ENCODE data around the gene EEF1AKMT3.
A peak's percentile ranks its signal among the peaks of the same experiment; 100 is the strongest.
"Not testable (repeated sequence)": the region's sequence is repeated elsewhere in the genome, so short reads cannot be mapped to it uniquely, and the experiment has no call there.

Gene EEF1AKMT3

DNA sequence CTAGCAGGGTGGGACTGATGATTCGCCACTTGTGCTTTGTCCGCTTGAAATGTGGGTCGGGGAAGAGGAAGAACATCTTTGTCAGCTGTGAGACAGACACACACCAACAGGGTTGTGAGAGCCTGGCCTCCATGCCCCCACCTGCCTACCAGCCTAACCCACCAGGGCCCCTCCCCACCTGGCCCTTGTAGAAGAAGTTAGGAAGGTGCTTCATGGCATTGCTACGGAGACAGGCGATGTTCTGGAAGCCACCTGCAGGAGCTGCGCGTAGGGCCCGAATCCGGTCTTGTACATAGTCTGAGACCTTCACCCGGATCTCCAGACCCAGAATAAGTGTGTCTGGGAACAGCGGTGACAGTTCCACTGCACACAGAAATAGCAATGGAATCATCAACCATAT lies 2.8 kb upstream of the EEF1AKMT3 start:
- Histone ChIP-seq H3K9me3 (replicated peaks in 1 of 11) (peaks cover 0 to 4% (median 0%) of the 10 kb centered on the region in 11 experiments; a peak in 2 of 22 replicates), H3K36me3 (peaks cover 18 to 44% (median 37%) of the 10 kb centered on the region in 11 experiments), H3K4me1 (peaks cover 32 to 73% (median 52%) of the 10 kb centered on the region in 10 experiments), H3K4me2 (peak overlapping the region in 1 of 11 experiments; percentile 27; a peak in 2 of 22 replicates), H3K27me3 (peaks cover 41 to 46% (median 43%) of the 10 kb centered on the region in 11 experiments), H3K4me3 (no peak overlapping the region), H4K20me1 (peaks cover 0 to 66% (median 29%) of the 10 kb centered on the region in 11 experiments; a peak in 18 of 22 replicates), H3K9ac (no peak overlapping the region), H3K27ac (no peak overlapping the region)
- TF ChIP-seq Cebpa-rat (IDR thresholded peaks at IDR 0.05) = no peak

DNA sequence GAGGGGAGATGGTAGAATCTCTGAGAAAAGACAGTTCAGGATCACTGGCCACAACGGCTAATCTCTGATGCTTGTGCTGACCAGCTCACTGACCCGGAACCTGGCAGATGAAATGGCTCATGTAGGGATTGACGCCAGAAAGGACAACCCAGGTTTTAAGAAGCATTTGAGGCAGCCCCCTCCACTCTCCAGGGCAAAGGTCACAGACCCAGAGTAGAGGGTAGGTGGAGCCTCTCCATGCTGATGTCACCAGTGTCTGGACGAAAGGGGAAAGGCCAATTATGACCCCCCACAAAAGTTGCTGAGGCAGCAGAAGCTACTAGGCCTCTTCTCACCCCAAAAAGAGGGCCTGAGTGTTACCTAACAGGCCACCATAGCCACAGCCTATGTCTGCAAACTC lies 1.7 kb upstream of the EEF1AKMT3 start:
- H3K9ac ChIP-seq = peak overlapping the region in 8 of 11 experiments; percentile 30 to 97 (median 87); a peak in 13 of 22 replicates
- H3K4me3 ChIP-seq = peak overlapping the region in 9 of 10 experiments; percentile 69 to 80 (median 71); a peak in 16 of 20 replicates
- H3K4me1 ChIP-seq = peaks cover 22 to 73% (median 45%) of the 10 kb centered on the region in 10 experiments
- peak overlapping the region; percentile 82 to 98 (median 91) for H3K4me2 ChIP-seq
- H3K27me3 ChIP-seq = peaks cover 30 to 35% (median 31%) of the 10 kb centered on the region in 11 experiments
- TF ChIP-seq Cebpa-rat (IDR thresholded peaks at IDR 0.05) = no peak
- H3K9me3 ChIP-seq (replicated peaks in 1 of 11) = peaks cover 0 to 3% (median 0%) of the 10 kb centered on the region in 11 experiments; a peak in 1 of 22 replicates
- H3K36me3 ChIP-seq = peaks cover 18 to 49% (median 37%) of the 10 kb centered on the region in 11 experiments
- peak overlapping the region in 3 of 11 experiments; percentile 11 to 83 (median 80); a peak in 3 of 22 replicates for H3K27ac ChIP-seq
- H4K20me1 ChIP-seq = peaks cover 0 to 54% (median 21%) of the 10 kb centered on the region in 11 experiments; a peak in 18 of 22 replicates

DNA sequence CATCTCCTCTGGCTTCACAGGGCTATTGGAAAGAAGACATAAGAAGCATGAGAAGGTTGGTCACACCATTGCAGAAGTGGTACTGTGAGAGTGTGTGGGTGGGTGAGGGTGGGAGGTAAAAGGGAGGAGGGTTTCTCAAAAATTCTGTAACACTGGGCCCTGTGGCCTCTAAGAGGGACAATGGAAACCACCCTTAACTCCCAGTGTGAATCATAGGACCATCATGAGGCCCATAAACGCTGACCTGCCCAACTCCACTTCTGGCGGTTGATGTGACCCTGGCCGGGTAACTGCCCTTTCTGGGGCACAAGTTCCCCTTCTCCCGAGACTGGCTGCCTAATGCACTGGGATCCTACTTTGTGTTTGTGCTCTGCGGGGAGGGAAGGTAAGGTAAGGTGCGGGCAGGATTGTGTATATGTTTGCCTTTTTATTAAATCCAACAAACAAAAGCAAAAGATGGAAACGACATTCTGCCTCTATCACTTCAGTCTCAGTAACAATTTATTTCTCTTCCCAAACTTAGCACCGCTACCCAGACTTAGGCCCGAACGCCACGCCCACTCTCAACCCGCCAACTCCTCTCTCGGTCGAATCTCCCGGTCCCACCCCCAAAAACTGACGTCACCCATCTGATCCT lies 1.1 kb upstream of the EEF1AKMT3 start:
- H3K27me3 ChIP-seq = peaks cover 24 to 28% (median 25%) of the 10 kb centered on the region in 11 experiments
- H3K4me2 ChIP-seq = peak overlapping the region; percentile 82 to 98 (median 91)
- no peaks in the 10 kb centered on the region for H3K9me3 ChIP-seq (replicated peaks in 1 of 11)
- H3K36me3 ChIP-seq = peaks cover 18 to 49% (median 37%) of the 10 kb centered on the region in 11 experiments
- H3K4me1 ChIP-seq = peaks cover 22 to 73% (median 42%) of the 10 kb centered on the region in 10 experiments
- H3K9ac ChIP-seq = peak overlapping the region; percentile 81 to 97 (median 87)
- no peak for TF ChIP-seq Cebpa-rat (IDR thresholded peaks at IDR 0.05)
- peak overlapping the region; percentile 68 to 98 (median 88); a peak in 21 of 22 replicates for H3K27ac ChIP-seq
- H3K4me3 ChIP-seq = peak overlapping the region; percentile 63 to 80 (median 71)
- H4K20me1 ChIP-seq = peaks cover 0 to 48% (median 14%) of the 10 kb centered on the region in 11 experiments; a peak in 17 of 22 replicates

DNA sequence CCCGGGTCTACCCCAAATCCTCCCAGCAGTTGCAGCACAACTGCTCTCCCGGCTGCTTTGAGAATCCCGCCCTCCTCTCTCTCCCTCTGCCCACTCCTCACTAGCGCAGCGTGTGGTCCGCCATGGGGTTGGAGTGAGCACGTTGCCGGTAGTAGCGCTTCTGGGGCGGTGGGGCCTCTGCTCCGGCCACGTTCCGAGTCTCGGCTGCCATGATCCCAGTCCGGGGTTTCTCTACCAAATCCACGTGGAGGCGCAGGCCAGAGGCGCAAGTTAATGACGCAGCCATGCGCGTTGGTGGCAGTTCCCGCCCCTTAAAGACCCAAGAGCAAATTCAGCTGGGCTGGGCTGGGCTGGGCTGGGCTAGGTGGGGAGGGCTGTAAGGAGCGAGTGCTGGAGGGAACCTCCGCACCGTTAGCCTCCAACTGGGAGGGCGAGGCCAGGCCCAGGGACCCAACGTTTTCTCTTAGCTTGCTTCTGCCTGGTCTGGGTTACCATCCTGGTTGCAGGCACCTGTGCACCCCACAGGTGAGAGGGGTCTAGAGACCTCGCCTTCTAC lies 463 bp upstream of the EEF1AKMT3 start, which contains the start of gene METTL1:
Gene METTL1 (minus strand): TSS at position 233 of the 556 bp plus-strand sequence. CDS start 22 bp downstream, at position 211.
- Histone ChIP-seq H3K4me2 (peak within 1 kb of the TSS; percentile 82 to 98 (median 91)), H3K9me3 (replicated peaks in 1 of 11) (no peaks in the 10 kb centered on the region), H3K9ac (peak within 1 kb of the TSS; percentile 81 to 97 (median 87)), H4K20me1 (peaks cover 0 to 42% (median 8%) of the 10 kb centered on the region in 11 experiments; a peak in 15 of 22 replicates), H3K4me1 (peaks cover 20 to 68% (median 37%) of the 10 kb centered on the region in 10 experiments), H3K27ac (peak within 1 kb of the TSS; percentile 68 to 98 (median 88)), H3K27me3 (peaks cover 18 to 22% (median 19%) of the 10 kb centered on the region in 11 experiments), H3K36me3 (peaks cover 18 to 49% (median 37%) of the 10 kb centered on the region in 11 experiments), H3K4me3 (peak within 1 kb of the TSS; percentile 63 to 80 (median 71))
- TF ChIP-seq Cebpa-rat (IDR thresholded peaks at IDR 0.05) = no peak

DNA sequence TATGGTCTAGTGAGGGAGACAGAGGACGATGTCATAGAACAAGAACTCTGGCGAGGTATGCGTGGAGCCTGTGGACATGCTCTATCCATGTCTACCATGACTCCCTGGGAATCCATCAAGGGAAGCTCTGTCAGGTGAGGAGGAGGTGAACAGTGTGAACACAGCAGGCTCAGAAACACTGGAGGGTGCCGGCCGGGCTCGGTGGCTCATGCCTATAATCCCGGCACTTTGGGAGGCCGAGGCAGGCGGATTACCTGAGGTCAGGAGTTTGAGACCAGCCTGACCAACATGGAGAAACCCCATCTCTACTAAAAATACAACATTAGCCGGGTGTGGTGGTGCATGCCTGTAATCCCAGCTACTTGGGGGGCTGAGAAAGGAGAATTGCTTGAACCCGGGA lies 2.2 kb downstream of the EEF1AKMT3 start:
- peaks cover 2 to 34% (median 13%) of the 10 kb centered on the region in 11 experiments; a peak in 20 of 22 replicates for H3K36me3 ChIP-seq
- not testable (repeated sequence) for H3K27ac ChIP-seq; H3K4me3 ChIP-seq; H3K27me3 ChIP-seq; H3K9ac ChIP-seq; H3K9me3 ChIP-seq (replicated peaks in 1 of 11)
- peaks cover 0 to 15% (median 0%) of the 10 kb centered on the region in 11 experiments; a peak in 2 of 22 replicates for H4K20me1 ChIP-seq
- peak overlapping the region in 3 of 11 experiments; percentile 47 to 64 (median 58); a peak in 6 of 22 replicates for H3K4me2 ChIP-seq
- peaks cover 20 to 73% (median 32%) of the 10 kb centered on the region in 10 experiments for H3K4me1 ChIP-seq

DNA sequence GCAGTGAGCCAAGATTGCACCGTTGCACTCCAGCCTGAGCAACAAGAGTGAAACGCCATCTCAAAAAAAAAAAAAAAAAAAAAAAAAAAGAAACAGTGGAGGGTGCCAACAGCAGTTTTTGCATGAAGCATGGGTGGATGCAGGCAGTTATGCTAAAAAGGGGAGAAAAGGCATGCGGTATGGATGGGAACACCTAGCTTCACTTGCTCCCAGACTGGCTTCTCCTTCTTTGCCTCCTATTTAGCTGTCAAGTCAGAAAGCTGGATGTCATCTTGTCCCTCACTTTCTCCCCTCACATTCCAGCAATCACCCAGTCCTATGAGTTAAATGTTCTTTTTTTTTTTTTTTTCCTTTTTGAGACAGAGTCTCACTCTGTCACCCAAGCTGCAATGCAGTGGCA lies 2.6 kb downstream of the EEF1AKMT3 start:
- peak overlapping the region in 5 of 11 experiments; percentile 13 to 64 (median 47); a peak in 8 of 22 replicates for H3K4me2 ChIP-seq
- no peak overlapping the region for H3K9ac ChIP-seq
- H3K9me3 ChIP-seq (replicated peaks in 1 of 11) = no peaks in the 10 kb centered on the region
- H3K36me3 ChIP-seq = peaks cover 0 to 34% (median 10%) of the 10 kb centered on the region in 11 experiments; a peak in 18 of 22 replicates
- H3K27ac ChIP-seq = no peak overlapping the region
- no peaks in the 10 kb centered on the region for H3K27me3 ChIP-seq
- H3K4me1 ChIP-seq = peaks cover 20 to 73% (median 36%) of the 10 kb centered on the region in 10 experiments
- H4K20me1 ChIP-seq = peaks cover 0 to 12% (median 0%) of the 10 kb centered on the region in 11 experiments; a peak in 2 of 22 replicates
- H3K4me3 ChIP-seq = no peak overlapping the region
- no peak for TF ChIP-seq Cebpa-rat (IDR thresholded peaks at IDR 0.05)

DNA sequence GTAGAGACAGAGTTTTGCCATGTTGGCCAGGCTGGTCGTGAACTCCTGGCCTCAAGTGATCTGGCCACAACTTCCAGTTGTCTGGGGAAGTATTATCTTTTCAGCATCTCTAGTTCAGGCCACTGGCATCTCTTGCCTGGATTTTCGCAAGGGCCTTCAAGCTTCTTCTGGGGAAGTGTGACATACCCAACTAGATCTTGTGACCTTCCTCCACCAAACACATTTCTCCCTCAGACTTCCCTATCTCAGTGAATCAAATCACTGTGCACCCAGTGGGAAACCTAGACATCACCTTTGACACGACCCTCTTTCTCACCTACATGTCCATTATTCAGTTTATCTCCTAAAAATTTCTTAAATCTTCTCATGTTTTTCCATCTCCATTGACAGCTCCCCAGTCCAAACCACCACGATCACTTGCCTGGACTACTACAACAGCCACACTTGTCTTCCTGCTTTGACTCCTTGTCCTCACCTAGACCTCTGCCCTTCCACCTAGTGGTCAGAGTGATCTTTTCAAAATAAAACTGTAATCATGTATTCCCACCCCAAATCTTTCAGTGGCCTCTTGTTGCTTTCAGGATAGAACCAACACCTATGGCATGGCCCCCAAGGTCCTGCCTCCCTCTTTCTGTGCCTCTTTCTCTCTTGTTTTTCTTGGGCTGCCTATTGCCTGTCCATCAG lies 3.3 kb downstream of the EEF1AKMT3 start:
- no peak overlapping the region for H3K9ac ChIP-seq
- peak overlapping the region in 2 of 11 experiments; percentile 8 to 17; a peak in 1 of 22 replicates for H3K27ac ChIP-seq
- no peak overlapping the region for H3K4me3 ChIP-seq
- peaks cover 0 to 34% (median 9%) of the 10 kb centered on the region in 11 experiments; a peak in 17 of 22 replicates for H3K36me3 ChIP-seq
- H3K27me3 ChIP-seq = no peaks in the 10 kb centered on the region
- TF ChIP-seq Cebpa-rat (IDR thresholded peaks at IDR 0.05) = no peak
- H3K4me2 ChIP-seq = peak overlapping the region in 5 of 11 experiments; percentile 13 to 64 (median 47); a peak in 8 of 22 replicates
- H4K20me1 ChIP-seq = peaks cover 0 to 6% (median 0%) of the 10 kb centered on the region in 11 experiments; a peak in 2 of 22 replicates
- H3K9me3 ChIP-seq (replicated peaks in 1 of 11) = no peaks in the 10 kb centered on the region
- H3K4me1 ChIP-seq = peaks cover 25 to 73% (median 38%) of the 10 kb centered on the region in 10 experiments

DNA sequence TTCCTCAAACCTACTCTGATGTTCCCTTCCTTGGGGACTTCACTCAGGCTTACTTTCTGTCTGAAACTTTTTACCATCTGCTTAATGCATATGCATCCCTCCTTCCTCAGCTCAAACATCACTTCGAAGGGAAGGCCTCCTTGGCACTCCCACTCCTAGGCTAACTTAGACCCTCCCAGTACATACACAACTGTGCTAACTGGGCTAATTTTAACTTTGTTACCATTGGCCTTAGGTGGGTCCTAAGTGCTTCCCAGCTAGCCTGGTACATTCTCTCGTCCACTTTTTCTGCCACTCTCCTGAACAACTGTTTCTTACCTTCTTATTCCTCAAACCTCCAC lies 3.8 kb downstream of the EEF1AKMT3 start:
- Histone ChIP-seq H3K4me3 (no peak overlapping the region), H3K4me1 (peaks cover 25 to 73% (median 38%) of the 10 kb centered on the region in 10 experiments), H4K20me1 (peaks cover 0 to 2% (median 0%) of the 10 kb centered on the region in 11 experiments; a peak in 1 of 22 replicates), H3K9me3 (replicated peaks in 1 of 11) (no peaks in the 10 kb centered on the region), H3K27me3 (no peaks in the 10 kb centered on the region), H3K9ac (no peak overlapping the region), H3K4me2 (peak overlapping the region in 3 of 11 experiments; percentile 47 to 64 (median 58); a peak in 5 of 22 replicates), H3K36me3 (peaks cover 0 to 30% (median 7%) of the 10 kb centered on the region in 11 experiments; a peak in 9 of 22 replicates), H3K27ac (peak overlapping the region in 2 of 11 experiments; percentile 8 to 17; a peak in 1 of 22 replicates)
- no peak for TF ChIP-seq Cebpa-rat (IDR thresholded peaks at IDR 0.05)

All from BLaER1 treated with 17β-estradiol and CSF1 and Interleukin-3, amounts not matched to agents 10 nM and 100 nM (cell line).